SKM-1 treated with dmso at 0.1 percent for 144 hours (cell line): Measurements from ENCODE around the gene UBE2L5.

Source experiments
- DNase-seq: peaks from one replicate; lab custom pipeline; 2025; ENCODE audit not compliant: unreplicated experiment; lab: John Stamatoyannopoulos, UW

UBE2L5 gene

DNA sequence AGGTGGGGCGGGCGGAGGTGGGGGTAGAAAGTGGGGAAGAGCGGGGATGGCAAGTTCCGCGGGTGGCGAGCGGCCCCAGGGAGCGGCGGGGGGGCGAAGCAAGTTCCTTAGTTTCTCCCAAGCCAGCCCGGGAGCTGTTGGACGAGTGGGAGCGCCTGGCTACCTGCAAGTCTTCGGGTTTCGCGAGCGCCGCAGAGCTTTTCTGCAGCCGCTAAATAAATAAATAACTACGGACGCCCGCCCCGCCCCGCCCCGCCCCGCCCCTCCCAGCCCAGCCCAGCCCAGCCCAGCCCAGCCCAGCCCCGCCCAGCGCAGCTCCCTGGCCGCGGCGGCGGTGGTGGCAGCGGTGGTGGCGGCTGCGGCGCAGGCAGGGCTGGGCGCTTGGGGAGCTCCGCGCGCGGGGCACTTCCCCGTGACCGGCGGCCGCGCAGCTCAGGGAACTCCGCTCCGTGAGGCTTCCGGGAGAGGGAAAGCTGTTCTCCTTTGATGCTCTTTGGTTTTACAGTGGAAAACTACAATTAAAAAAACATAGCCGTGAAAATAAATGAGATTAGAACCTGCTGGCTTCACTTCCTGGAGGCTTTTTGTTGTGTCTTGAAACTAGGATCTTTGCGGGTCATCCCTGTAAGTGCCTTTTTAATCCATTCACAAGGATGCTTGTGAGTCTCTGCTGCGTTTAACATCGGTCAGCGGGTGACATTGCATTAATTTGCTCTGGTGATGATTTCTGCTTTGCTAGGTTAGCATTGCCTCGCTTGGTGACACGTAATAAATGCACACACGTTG lies at the start of gene UBE2L5:
Gene UBE2L5, plus strand, starts transcription at position 440 of the 786 bp plus-strand sequence. CDS start 5,498 bp downstream, outside the sequence.
- DNase-seq, result peak; percentile 57

DNA sequence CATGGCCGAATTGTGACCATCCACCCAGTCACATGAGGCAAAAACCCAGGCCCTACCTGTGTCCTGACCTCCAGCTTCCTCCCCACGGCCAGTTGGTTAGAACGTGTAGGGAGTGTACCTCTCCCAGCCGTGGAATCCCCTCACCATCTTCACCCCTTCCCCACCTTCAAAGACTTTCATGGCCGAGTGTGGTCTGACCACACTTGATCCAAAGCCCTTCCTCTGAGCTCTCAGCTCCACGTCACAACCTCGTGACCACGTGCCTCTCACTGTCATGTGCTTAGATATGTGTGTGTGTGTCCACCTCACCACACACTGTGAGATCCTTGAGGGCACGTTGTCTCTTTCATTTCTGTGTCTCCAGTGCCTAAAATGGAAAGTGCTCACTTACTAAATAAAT lies 48.6 kb upstream of the UBE2L5 start:
- DNase-seq, result no peak

DNA sequence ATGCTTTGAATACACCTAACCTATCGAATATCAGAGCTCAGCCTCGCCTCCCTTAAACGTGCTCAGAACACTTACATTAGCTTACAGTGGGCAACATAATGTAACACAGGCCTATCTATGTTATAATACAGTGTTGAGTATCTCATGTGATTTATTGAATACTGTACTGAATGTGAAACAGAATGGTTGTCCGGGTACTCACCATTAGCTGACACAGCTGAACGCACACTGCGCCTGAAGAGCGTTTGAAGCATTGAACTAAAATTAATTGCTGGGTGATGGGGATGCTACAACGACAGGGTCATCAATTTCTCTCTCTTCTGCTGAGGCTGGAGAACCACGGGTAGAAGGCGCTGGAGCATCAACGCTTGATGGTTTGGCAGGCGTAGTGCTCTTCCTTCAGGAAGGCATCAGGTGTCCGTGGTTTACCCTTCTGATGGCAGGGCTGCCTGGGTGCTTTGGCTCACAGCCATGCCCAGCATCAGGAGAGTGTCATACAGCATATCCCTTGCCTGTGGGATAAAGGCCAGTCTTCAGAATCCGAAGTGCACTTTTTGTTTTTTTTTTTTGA lies 46.9 kb upstream of the UBE2L5 start:
- DNase-seq, result no peak

DNA sequence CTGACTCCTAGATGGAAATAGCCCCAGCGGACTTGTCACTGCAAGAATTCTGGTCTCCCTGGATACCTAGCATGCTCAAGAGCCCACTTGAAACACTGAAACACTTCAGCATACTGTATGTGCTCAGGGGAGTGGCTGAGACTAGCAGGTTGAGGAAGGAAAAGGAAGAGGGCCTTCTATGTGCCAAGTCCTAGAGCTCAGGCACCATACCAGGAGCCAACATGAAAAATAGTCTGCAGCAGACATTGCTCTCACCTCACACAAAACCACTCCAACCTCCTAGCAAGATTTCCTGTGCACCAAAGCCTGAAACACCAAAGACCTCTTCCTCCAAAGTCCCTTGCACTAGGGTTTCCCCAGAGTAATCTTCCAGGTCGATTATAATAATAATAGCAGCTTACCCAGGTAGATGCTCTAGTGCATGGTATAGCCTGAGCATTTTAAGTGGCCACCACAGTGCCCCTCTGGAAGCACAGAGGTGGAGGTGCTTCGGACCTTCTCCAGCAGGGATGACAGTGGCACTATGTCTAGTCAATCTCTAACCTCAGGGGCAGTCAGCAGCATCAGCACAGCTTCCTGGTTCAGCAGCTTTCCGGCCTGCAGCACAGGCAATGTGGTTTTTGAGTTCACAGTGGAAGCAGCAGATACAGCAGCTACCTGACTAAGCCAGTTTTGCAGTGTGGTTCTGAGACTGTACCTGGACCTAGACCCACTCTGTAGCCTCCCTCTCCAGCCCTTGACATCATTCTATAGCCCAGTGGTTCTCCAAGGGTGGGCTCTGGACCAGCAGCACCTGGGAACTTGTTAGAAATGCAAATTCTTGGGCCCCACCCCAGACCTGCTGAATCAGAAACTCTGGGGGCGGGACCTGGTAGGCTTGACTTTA lies 45.6 kb upstream of the UBE2L5 start:
- peak; percentile 68 for DNase-seq

DNA sequence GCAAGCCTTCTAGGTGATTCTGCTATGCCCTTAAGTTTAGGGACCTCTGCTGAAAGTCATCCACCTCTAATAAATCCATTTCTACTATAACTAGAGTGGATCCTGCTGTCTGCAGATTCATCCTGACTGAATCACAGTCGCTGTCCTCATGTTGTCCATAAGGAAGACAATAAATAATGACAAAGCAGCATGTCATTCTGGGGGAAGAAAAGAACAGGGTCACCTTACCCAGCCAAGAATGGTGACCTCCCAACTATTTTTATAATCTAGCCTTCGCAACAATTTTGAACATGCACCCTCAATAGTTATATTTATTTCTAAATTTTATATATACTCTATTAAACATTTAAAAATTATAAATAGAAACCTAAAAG lies 45.0 kb upstream of the UBE2L5 start:
- DNase-seq, result no peak

DNA sequence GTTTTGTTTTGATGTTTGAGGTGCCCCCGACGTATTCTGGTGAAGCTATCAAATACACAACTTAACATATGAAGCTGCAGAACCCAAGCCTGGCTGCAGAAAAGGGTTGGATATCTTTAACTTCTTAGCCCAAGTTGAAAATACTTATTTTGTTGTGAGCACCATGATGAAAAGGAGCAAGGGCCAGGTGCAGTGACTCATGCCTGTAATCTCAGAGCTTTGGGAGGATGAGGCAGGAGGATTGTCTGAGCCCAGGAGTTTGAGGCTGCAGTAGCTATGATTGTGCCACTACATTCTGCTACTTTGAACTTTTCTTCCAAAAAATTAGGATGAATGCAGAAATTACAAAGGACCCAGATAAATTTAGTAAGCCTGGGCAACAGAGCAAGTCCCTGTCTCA lies 44.1 kb upstream of the UBE2L5 start:
- no peak for DNase-seq

DNA sequence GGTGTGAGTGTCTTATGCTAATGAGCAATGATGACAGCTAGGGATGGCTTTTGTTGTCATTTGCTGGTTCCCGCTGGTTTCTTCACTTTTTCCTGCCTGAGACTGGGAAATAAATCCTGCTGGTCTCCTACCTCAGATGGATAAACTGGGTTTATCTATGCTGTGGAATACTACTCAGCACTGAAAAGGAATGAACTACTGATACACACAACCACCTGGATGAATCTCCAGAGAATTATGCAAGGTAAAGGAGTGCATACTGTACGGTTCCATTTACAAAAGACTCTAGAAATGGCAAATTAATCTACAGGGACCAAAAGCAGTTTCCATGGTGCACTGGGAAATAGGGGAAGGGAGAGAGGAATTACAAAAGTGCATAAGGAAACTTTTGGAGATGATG lies 41.2 kb upstream of the UBE2L5 start:
- no peak for DNase-seq

DNA sequence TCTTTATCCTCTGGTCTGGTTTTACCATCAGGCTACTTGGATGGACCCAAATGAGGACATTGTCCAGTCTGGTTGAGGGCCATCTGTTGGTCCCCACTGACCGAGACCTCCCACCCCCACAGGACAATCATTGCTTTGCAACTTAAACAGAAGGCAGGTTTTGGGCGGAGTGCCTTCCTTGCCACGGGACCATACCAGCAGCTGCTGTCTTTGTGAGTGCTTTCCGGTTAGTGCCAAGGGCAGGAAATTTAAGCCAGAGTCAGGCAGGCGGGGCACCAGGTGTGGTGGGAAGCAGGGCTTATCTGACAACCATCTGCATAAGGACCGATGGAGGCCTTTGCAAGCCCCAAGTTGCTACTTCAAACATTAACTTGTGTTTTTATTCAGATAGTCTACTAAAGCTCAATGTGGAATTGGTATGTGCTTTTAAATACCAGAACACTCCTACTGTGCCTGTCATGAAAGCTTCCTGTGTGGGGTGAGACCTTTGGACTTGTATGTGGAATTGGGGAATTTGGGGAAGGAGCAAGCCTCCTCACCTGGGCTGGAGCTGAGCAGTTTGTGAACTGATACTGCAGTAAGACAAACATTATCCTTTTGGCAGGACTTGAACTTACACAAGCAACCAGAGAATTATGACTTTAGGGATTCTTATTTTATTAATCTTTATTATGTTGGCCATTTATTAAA lies 39.3 kb upstream of the UBE2L5 start:
- DNase-seq, result no peak

DNA sequence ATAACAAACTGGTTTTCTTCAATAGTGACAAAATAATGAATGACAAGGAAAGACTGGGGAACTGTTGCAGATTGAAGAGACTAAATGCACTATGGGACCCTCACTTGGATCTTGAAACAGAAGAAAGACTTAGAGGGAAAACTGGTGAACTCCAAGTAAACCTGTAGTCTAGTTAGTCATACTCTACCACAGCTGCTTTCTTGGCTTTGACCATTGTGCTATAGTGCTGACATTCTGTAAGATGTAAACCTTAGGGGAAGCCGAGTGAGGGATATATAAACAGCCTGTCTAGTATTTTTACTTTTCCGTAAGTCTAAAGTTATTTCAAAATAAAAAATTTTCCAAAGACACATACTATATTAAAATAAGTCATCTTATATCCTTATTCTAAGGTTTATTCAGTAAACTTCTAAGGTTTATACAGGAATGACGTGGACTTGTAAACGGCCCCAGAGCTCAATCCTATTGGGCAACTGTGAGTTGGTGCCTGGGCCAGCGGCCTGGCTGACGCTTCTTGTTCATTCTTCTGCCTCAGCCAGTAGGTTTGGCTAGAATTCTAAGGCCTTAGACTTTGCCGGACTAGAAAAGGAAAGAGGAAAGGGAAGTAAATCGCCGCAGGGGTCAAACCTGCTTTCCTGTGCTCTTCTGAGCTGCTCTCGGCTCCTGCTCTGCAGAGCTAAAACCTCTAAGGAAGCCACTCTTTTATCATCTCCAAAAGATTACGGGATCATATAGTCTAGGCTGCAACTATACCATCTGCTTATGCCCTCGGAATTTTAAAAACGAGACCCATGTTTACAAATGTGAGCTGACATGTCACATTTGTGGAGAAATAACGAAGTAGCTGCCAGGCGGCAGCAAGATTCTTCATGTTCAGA lies 33.6 kb upstream of the UBE2L5 start:
- peak; percentile 44 for DNase-seq

DNA sequence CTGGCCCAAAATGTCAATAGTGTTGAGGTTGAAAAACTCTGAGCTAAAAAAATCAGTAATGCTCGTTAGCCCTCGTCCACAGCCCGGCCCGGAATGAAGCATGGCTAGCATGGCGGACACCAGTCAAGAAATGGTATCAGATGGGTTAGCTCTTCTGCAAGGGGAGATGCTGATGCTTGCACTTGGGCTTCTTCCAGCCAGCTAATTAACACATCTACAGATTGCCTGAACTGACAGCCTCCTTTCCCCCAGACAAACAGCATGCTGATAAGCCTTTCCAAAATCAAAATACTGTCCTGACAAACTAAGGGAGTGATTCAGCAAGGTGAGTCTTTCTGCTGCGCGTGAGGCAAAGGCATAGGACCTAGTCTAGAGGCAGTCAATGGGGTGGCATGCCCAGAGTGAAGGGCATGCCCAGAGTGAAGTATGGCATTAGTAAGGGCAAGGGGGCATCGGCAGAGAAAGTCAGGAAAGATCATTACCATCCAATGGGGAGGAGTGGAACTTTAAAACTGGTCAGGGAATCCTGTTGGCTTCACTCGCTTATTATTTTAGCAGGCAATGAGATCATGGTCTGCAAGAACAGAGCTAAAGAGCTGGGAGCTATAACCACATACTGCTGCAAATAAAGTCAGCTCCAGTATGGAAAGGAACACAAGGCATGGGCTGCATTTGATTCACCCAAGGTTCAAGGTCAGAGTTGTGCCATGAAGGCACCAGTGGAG lies 30.2 kb upstream of the UBE2L5 start:
- DNase-seq, result no peak

DNA sequence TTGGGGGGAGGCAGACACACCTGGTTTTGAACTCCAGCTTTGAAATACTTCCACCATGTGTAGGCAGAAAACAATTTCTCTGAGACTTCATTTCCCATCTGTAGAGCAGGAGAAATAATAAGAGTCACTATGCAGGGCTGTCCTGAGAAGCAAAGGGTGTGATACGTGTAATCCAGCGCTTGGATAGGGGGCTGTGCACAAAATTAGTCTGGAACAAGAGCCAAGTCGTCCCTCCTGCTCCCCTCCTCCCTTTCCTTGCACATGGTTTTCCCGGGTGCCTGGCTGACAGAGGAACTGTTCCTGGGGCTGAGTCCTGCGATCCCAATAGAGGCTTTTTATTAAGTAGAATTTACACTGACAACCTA lies 29.6 kb upstream of the UBE2L5 start:
- DNase-seq, result no peak

DNA sequence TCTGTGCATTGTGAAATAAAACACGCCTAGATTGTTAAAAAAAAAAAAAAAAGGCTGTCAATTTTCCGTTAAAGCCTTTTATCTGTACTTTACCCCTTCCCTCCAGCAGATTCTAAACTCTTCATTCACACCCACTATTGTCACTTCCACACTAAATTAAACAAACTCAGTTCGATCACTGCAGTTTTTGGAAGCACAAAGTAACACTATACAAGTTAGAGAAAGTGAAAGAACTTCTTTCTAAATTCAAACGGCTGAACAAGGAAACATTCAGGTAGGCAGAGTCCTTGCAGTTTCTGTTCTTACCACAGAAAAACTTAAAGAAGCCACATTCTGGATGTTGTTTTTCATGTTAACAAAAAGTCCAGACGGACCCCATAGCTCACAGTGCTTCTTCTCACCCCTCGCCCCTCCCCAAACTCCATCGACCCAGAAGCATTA lies 27.5 kb upstream of the UBE2L5 start:
- DNase-seq, result no peak

DNA sequence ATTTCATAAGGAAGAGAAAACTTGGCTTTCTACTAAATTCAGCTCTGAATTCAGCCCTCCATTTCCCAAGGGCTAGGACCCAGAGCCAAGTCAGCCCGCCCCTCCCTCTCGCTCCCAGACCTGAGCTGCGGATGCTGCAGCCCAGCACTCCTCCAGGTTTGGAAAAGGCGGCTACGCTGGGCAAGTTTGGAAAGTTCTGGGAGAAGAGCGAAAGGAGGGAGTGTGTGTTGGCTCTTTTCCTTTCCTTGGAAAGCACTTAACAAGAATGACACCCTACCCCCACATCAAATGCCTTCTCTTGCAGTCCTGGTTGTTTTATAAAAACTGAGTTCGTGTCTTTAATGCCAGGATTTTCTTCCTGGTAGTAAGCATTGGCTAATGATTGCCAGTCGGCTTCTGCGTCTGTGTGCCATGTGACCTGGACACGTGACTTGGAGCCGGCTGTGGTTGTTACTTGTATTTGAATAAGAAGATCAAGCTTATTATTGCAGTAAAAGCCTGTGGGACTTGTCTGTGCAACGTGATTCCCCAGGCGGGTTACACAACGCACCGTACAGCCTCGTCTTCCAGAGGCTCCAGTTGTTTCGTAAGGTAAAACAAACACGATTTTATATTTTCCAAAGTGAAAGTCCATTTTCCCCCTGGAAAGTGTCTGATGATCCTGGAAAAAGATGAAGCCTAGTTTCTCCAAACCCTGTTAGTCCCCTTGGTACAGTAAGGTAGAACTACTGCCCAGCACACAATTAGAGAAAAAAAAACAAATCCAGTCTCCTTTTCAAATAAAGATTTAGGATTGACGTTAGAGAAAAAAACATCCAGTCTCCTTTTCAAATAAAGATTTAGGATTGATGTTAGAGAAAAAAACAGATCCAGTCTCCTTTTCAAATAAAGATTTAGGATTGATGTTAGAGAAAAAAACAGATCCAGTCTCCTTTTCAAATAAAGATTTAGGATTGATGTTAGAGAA lies 26.8 kb upstream of the UBE2L5 start:
- peak; percentile 59 for DNase-seq

DNA sequence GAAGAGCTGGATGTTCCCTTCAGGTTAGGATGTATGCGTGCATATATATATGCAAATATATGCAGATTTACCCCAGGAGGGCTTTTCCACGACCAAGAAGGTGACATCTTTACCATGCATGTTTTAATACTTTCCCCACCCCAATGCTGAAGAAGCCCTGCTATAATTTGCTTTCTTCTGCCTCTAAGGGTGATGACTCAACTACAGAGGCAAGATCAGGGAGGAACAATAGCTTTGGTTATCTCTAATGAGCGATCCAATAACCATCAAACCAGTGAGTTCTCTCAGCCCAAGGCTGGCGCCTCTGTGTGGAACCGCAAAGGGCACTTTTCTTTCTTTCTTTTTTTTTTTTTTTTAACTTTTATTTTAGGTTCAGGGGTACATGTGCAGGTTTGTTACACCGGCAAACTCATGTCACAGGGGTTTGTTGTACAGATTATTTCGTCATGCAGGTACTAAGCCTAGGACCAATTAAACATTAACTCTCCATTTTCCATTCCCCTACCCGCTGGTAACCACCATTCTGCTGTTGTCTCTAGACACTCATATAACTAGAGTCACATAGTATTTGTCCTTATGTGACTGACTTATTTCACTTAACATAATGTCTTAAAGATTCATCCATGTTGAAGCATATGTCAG lies 25.7 kb upstream of the UBE2L5 start:
- no peak for DNase-seq

DNA sequence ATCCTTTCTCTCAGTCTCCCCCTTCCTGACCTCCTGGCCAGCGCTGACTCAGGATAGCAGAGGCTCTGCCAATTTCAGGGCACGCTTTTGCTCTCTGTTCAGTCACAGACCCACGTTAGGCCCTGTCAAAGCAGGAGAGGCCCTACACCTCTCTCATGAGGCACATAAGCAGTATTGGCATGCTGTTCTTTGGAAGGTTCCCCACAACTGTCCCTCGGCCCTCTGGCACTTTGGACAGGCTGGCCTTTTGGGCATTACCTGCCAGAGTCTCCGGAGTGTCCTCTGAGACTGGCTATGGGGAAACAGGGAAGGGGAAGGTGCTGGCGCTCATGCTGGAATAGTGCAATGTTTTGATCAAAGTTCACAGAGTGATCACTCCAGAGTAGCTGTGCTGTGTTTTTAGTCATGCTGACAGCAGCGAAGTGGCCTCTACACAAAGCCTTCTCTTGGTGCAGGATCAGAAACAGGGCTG lies 23.7 kb upstream of the UBE2L5 start:
- DNase-seq, result no peak

DNA sequence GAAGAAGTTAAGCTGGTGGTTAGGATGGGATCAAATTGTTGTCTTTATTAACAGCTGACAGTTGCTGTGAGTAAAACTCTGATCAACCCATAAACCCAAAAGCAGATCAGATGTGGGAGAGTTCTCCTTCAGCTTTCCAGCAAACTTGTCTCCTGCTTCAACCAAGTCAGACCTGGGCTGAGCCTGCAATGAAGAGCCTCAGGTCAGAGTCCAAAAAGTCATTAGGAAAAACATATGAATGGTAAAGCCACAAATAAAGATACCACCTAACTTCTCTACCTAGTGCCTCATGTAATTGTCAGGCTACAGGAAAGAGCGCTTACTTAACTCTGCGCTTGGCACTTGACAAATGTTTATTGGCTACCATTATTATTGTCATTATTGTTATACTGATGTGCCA lies 21.9 kb upstream of the UBE2L5 start:
- no peak for DNase-seq

DNA sequence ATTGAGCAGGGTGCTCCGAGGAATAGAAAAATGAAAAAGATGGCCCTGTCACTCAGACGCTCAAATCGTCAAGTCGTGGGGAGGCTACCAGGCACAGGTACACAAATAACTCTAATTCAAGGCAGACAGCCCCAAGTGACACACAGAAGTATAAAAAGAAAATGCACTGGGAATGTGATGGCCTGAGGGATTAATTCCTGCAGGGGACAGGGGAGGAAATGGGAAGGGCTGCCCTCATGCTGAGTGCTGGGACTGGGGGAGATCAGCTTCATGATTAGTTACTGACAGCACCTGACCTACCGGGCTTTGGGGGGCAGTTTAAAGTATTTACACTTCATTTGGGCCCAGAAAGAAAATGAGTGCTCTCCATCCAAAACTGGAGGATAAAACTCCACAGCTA lies 20.9 kb upstream of the UBE2L5 start:
- no peak for DNase-seq

DNA sequence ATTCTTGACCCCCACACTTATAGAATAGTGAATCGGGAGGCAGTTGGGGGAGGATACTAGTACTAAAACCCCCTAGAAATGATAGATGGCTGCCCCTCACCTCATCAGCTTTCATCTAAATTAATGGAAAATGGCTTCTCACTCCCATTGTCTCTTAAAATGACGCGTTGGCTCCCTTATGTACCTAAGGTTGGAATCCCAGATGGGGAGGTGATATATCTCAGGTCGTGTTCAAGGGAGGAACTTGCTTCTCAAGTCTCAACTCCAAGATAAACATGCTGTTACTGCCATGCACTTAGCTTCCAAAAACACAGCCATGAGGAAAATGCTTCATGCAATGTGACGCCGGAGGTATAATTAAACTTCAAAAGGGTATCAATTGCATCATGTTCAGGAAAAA lies 18.8 kb upstream of the UBE2L5 start:
- DNase-seq, result no peak
